ENCODE measurements around the gene DPAGT1. TPM values are rescaled to one million over a fixed set of nuclear protein-coding genes. Genes with fewer than 3 reads are reported as not detected.

DPAGT1 gene
- total and polyA plus RNA-seq, 8 donors: 42.7 to 56.2 (median 49.6) TPM

- peak within 1 kb of the TSS; percentile 86 to 95 for H3K4me3 ChIP-seq
- intact Hi-C loops (cut with DNase I): no loop called here
- H3K9me3 ChIP-seq: no peaks in the 10 kb centered on the region
- peaks cover 0 to 33% of the 10 kb centered on the region in 2 donors for H3K36me3 ChIP-seq
- H3K4me1 ChIP-seq: peaks cover 11 to 35% of the 10 kb centered on the region in 2 donors
- ATAC-seq (peak; percentile 99), DNase-seq (peak; percentile 98 to 100 (median 100))
- no peak for TF ChIP-seq CTCF (IDR thresholded peaks at IDR 0.05)
- H3K27me3 ChIP-seq: no peaks in the 10 kb centered on the region
- H3K27ac ChIP-seq: peak within 1 kb of the TSS; percentile 55 to 92
Measured at GRCh38 chr11:119121008-119121810, 19.6 kb upstream of the DPAGT1 start, which contains the start of gene HINFP. Gene HINFP, plus strand, starts transcription at chr11:119121580. Its CDS starts 5,365 bp downstream, at chr11:119126945.

GRCh38 chr11:119120639-119121007 lies 19.0 kb upstream of the DPAGT1 start:
- ATAC-seq (no peak), DNase-seq (no peak)
- TF ChIP-seq CTCF (IDR thresholded peaks at IDR 0.05): no peak
- peaks cover 11 to 39% of the 10 kb centered on the region in 2 donors for H3K4me1 ChIP-seq
- peak overlapping the region; percentile 33 to 95 for H3K4me3 ChIP-seq
- intact Hi-C loops (cut with DNase I): no loop called here
- H3K36me3 ChIP-seq: peaks cover 0 to 38% of the 10 kb centered on the region in 2 donors
- H3K27me3 ChIP-seq: no peaks in the 10 kb centered on the region
- H3K9me3 ChIP-seq: no peaks in the 10 kb centered on the region
- H3K27ac ChIP-seq: peak overlapping the region; percentile 55 to 92

GRCh38 chr11:119118946-119119345 lies 17.3 kb upstream of the DPAGT1 start:
- ATAC-seq: no peak
- H3K4me1 ChIP-seq: peaks cover 11 to 45% of the 10 kb centered on the region in 2 donors
- H3K4me3 ChIP-seq: no peak overlapping the region
- H3K36me3 ChIP-seq: peaks cover 0 to 39% of the 10 kb centered on the region in 2 donors
- H3K9me3 ChIP-seq: no peaks in the 10 kb centered on the region
- H3K27me3 ChIP-seq: no peaks in the 10 kb centered on the region
- DNase-seq: no peak
- H3K27ac ChIP-seq: no peak overlapping the region
- intact Hi-C loops (cut with DNase I): no loop called here
- TF ChIP-seq CTCF (IDR thresholded peaks at IDR 0.05): no peak

- peaks cover 0 to 43% of the 10 kb centered on the region in 2 donors for H3K36me3 ChIP-seq
- no peak overlapping the region for H3K4me3 ChIP-seq
- no peak for ATAC-seq
- H3K4me1 ChIP-seq: peaks cover 11 to 43% of the 10 kb centered on the region in 2 donors
- intact Hi-C loops (cut with DNase I): no loop called here
- no peak for TF ChIP-seq CTCF (IDR thresholded peaks at IDR 0.05)
- no peak for DNase-seq
- no peak overlapping the region for H3K27ac ChIP-seq
- H3K27me3 ChIP-seq: no peaks in the 10 kb centered on the region
- no peaks in the 10 kb centered on the region for H3K9me3 ChIP-seq
Measured at GRCh38 chr11:119118227-119118626, 16.6 kb upstream of the DPAGT1 start.

- TF ChIP-seq CTCF (IDR thresholded peaks at IDR 0.05): no peak
- Histone ChIP-seq H3K9me3 (no peaks in the 10 kb centered on the region), H3K4me1 (peaks cover 6 to 32% of the 10 kb centered on the region in 2 donors), H3K27me3 (no peaks in the 10 kb centered on the region), H3K4me3 (no peak overlapping the region), H3K36me3 (peaks cover 0 to 54% of the 10 kb centered on the region in 2 donors), H3K27ac (no peak overlapping the region)
- intact Hi-C loops (cut with DNase I): no loop called here
- ATAC-seq (no peak), DNase-seq (no peak)
Measured at GRCh38 chr11:119117004-119117706, 15.5 kb upstream of the DPAGT1 start.
